ENCODE data around the gene BACE1. TPM values are rescaled to one million over a fixed set of nuclear protein-coding genes. Genes with fewer than 3 reads are reported as not detected.
A peak's percentile ranks its signal among the peaks of the same experiment; 100 is the strongest.
"Not testable (repeated sequence)": the region's sequence is repeated elsewhere in the genome, so short reads cannot be mapped to it uniquely, and the experiment has no call there.

The BACE1 gene
- 40.9 and 43.3 TPM in 2 replicates for total RNA-seq (2014; rRNA removed; shearing (Covaris generic))

- DNase-seq (ENCODE audit: low read depth), result peak; percentile 89
Observed at GRCh38 chr11:117316197-117316961, at the start of gene BACE1. Gene BACE1, minus strand, starts transcription at chr11:117316256. Its CDS starts 461 bp downstream, at chr11:117315795.

- DNase-seq (ENCODE audit: low read depth), result no peak
Observed at GRCh38 chr11:117361432-117361831, 45.4 kb upstream of the BACE1 start.

- peak; percentile 2 for DNase-seq (ENCODE audit: low read depth)
Observed at GRCh38 chr11:117356126-117356890, 40.3 kb upstream of the BACE1 start.

- DNase-seq (ENCODE audit: low read depth), result no peak
Observed at GRCh38 chr11:117354550-117354949, 38.5 kb upstream of the BACE1 start.

- DNase-seq (ENCODE audit: low read depth), result peak; percentile 36
Observed at GRCh38 chr11:117345039-117345438, 29.0 kb upstream of the BACE1 start.

- no peak for DNase-seq (ENCODE audit: low read depth)
Observed at GRCh38 chr11:117337076-117337475, 21.0 kb upstream of the BACE1 start.

- DNase-seq (ENCODE audit: low read depth), result no peak
Observed at GRCh38 chr11:117335399-117335798, 19.3 kb upstream of the BACE1 start.

GRCh38 chr11:117334896-117335295 lies 18.8 kb upstream of the BACE1 start:
- DNase-seq (ENCODE audit: low read depth), result no peak

- DNase-seq (ENCODE audit: low read depth), result no peak
Observed at GRCh38 chr11:117333917-117334316, 17.9 kb upstream of the BACE1 start.

GRCh38 chr11:117332843-117333242 lies 16.8 kb upstream of the BACE1 start:
- no peak for DNase-seq (ENCODE audit: low read depth)

- peak; percentile 49 for DNase-seq (ENCODE audit: low read depth)
Observed at GRCh38 chr11:117328375-117329010, 12.4 kb upstream of the BACE1 start.

GRCh38 chr11:117327567-117328374 lies 11.7 kb upstream of the BACE1 start, which contains the start of gene CEP164:
Gene CEP164, plus strand, starts transcription at chr11:117327854. Its CDS starts 10,733 bp downstream, at chr11:117338587.
- DNase-seq (ENCODE audit: low read depth), result peak; percentile 97

- not testable (repeated sequence) for DNase-seq (ENCODE audit: low read depth)
Observed at GRCh38 chr11:117327255-117327566, 11.2 kb upstream of the BACE1 start.

- peak; percentile 36 for DNase-seq (ENCODE audit: low read depth)
Observed at GRCh38 chr11:117319214-117319840, 3.3 kb upstream of the BACE1 start.

GRCh38 chr11:117318738-117319137 lies 2.7 kb upstream of the BACE1 start:
- no peak for DNase-seq (ENCODE audit: low read depth)

GRCh38 chr11:117315285-117316196 lies 515 bp downstream of the BACE1 start:
- DNase-seq (ENCODE audit: low read depth), result peak; percentile 13

- DNase-seq (ENCODE audit: low read depth), result no peak
Observed at GRCh38 chr11:117314840-117315239, 1.2 kb downstream of the BACE1 start.

- DNase-seq (ENCODE audit: low read depth), result no peak
Observed at GRCh38 chr11:117313828-117314768, 2.0 kb downstream of the BACE1 start.

- DNase-seq (ENCODE audit: low read depth), result no peak
Observed at GRCh38 chr11:117313091-117313490, 3.0 kb downstream of the BACE1 start.
